GM23338 (cell line): ENCODE results near the gene FAM111A. TPM values are rescaled to one million over a fixed set of nuclear protein-coding genes. Genes with fewer than 3 reads are reported as not detected.

Source experiments
- ATAC-seq: fragments of 200-7000 bp; cut with Tn5 transposase; 3 replicates; pipeline ENCODE4 v1.9.1; 2020
- DNase-seq: peaks from one replicate; pipeline ENCODE4 v3.0.0-alpha.2; 2015; ENCODE audit warnings: low spot score
- H2AFZ ChIP-seq: fragments of 200-600 bp; sonication (generic); 2 replicates; pipeline ENCODE4 v1.8.0; 2016; ENCODE audit warnings: antibody characterized with exemption, mild to moderate bottlenecking, moderate library complexity
- H3F3A ChIP-seq: fragments of 200-600 bp; sonication (generic); replicated peaks from 2 replicates; pipeline ENCODE4 v1.8.0; 2017; ENCODE audit warnings: antibody characterized with exemption, mixed run types, low read depth
- H3K27ac ChIP-seq: fragments of 200-600 bp; sonication (generic); 2 replicates; pipeline ENCODE4 v1.6.1; 2016; ENCODE audit warnings: low read depth
- H3K27me3 ChIP-seq: fragments of 200-600 bp; sonication (generic); 2 replicates; pipeline ENCODE4 v1.8.0; 2016; ENCODE audit warnings: mild to moderate bottlenecking, mixed run types, moderate library complexity; ENCODE audit not compliant: insufficient read depth
- H3K36me3 ChIP-seq: fragments of 200-600 bp; sonication (generic); 2 replicates; pipeline ENCODE4 v1.8.0; 2016; ENCODE audit warnings: mild to moderate bottlenecking; ENCODE audit not compliant: insufficient read depth
- H3K4me1 ChIP-seq: fragments of 200-600 bp; sonication (generic); 2 replicates; pipeline ENCODE4 v1.8.0; 2016; ENCODE audit warnings: mild to moderate bottlenecking, moderate library complexity; ENCODE audit not compliant: insufficient read depth
- H3K4me2 ChIP-seq: fragments of 200-600 bp; sonication (generic); 2 replicates; pipeline ENCODE4 v1.7.1; 2017; ENCODE audit warnings: mixed run types
- H3K4me3 ChIP-seq: fragments of 200-600 bp; sonication (generic); 2 replicates; pipeline ENCODE4 v1.6.1; 2016; ENCODE audit warnings: mixed run types
- H3K79me2 ChIP-seq: fragments of 200-600 bp; sonication (generic); replicated peaks from 2 replicates; pipeline ENCODE4 v1.8.0; 2017; ENCODE audit warnings: mild to moderate bottlenecking; ENCODE audit not compliant: insufficient read depth
- H3K9me2 ChIP-seq: fragments of 200-600 bp; sonication (generic); 2 replicates; pipeline ENCODE4 v1.8.0; 2017; ENCODE audit not compliant: insufficient read depth
- H4K20me1 ChIP-seq: fragments of 200-600 bp; sonication (generic); replicated peaks from 2 replicates; pipeline ENCODE4 v1.8.0; 2017; ENCODE audit warnings: mild to moderate bottlenecking; ENCODE audit not compliant: insufficient read depth
- H3K27ac Mint-ChIP-seq: 2 replicates; pipeline ENCODE4 v1.8.0; 2020; ENCODE audit warnings: inconsistent platforms, mild to moderate bottlenecking, moderate library complexity, mixed read lengths
- H3K27me3 Mint-ChIP-seq: 3 replicates; pipeline ENCODE4 v1.8.0; 2022; ENCODE audit warnings: low read depth, mild to moderate bottlenecking, moderate library complexity, mixed read lengths, inconsistent platforms; ENCODE audit not compliant: insufficient read depth, poor library complexity
- H3K36me3 Mint-ChIP-seq: 3 replicates; pipeline ENCODE4 v1.8.0; 2021; ENCODE audit warnings: low read depth, mild to moderate bottlenecking, inconsistent platforms, moderate library complexity, mixed read lengths
- H3K4me1 Mint-ChIP-seq: 3 replicates; pipeline ENCODE4 v1.8.0; 2020; ENCODE audit warnings: mild to moderate bottlenecking, inconsistent platforms, mixed read lengths
- H3K4me3 Mint-ChIP-seq: 3 replicates; pipeline ENCODE4 v1.8.0; 2021; ENCODE audit warnings: moderate library complexity, mild to moderate bottlenecking, inconsistent platforms, mixed read lengths
- H3K9me3 Mint-ChIP-seq: 3 replicates; pipeline ENCODE4 v1.8.0; 2020; ENCODE audit warnings: moderate library complexity, mild to moderate bottlenecking, inconsistent platforms, mixed read lengths
- CREB1 ChIP-seq: fragments of 250-450 bp; sonication (Bioruptor Pico); IDR thresholded peaks from 2 replicates; pipeline ENCODE4 v1.5.0; 2020; ENCODE audit warnings: low read depth, mild to moderate bottlenecking, moderate library complexity
- EZH2 ChIP-seq: fragments of 200-600 bp; sonication (generic); IDR thresholded peaks from one replicate; pipeline ENCODE4 v1.8.0; 2017; ENCODE audit warnings: antibody characterized with exemption, mild to moderate bottlenecking, low read depth; ENCODE audit not compliant: unreplicated experiment
- EZH2phosphoT487 ChIP-seq: fragments of 200-600 bp; sonication (generic); IDR thresholded peaks from one replicate; pipeline ENCODE4 v1.8.1; 2018; ENCODE audit warnings: antibody characterized with exemption; ENCODE audit not compliant: unreplicated experiment
- JUNB ChIP-seq: IDR thresholded peaks from one replicate; pipeline ENCODE4 v1.6.1; 2016; ENCODE audit warnings: antibody characterized with exemption; ENCODE audit not compliant: unreplicated experiment
- NANOG ChIP-seq: IDR thresholded peaks from 2 replicates; pipeline ENCODE4 v1.6.1; 2016; ENCODE audit warnings: antibody characterized with exemption, borderline replicate concordance
- POLR2AphosphoS5 ChIP-seq: IDR thresholded peaks from 2 replicates; pipeline ENCODE4 v1.6.1; 2016; ENCODE audit warnings: antibody characterized with exemption, low read depth
- STAT1 ChIP-seq: IDR thresholded peaks from one replicate; pipeline ENCODE4 v1.6.1; 2016; ENCODE audit warnings: antibody characterized with exemption; ENCODE audit not compliant: unreplicated experiment
- ZNF114 ChIP-seq: fragments of 250-450 bp; sonication (Bioruptor Pico); IDR thresholded peaks from 2 replicates; pipeline ENCODE4 v1.5.0; 2020; ENCODE audit warnings: mild to moderate bottlenecking, moderate library complexity
- ZNF331 ChIP-seq: fragments of 250-450 bp; sonication (Bioruptor Pico); IDR thresholded peaks from 2 replicates; pipeline ENCODE4 v1.5.0; 2020; ENCODE audit warnings: low read depth, mild to moderate bottlenecking, moderate library complexity
- polyA plus RNA-seq: library from polyadenylated mRNA; unstranded; fragments of >200 nt; fragmentation: Nextera tagmentation; extraction: Ambion mirVana; gene quantifications from 2 replicates; pipeline ENCODE4 v1.2.1, GENCODE V29; 2016
- total RNA-seq: library from RNA; depleted of rRNA; stranded (reverse); fragments of >200 nt; shearing (Covaris generic); gene quantifications from 2 replicates; pipeline ENCODE4 v1.2.3, GENCODE V29; 2014
- TF ChIP-seq, protein P1 (sequence below), 2 experiments: fragments of 200-600 bp in 1 of 2; sonication (generic) in 1 of 2; conservative IDR thresholded peaks; 2 replicates each; pipeline versions ENCODE4 v1.5.1 to v1.6.1; 2016 to 2017; ENCODE audit warnings: antibody characterized with exemption in 2 of 2, low read depth in 2 of 2, mild to moderate bottlenecking in 2 of 2, moderate library complexity in 1 of 2
- TF ChIP-seq, protein P2 (sequence below): fragments of 250-450 bp; sonication (Bioruptor Pico); IDR thresholded peaks from 2 replicates; pipeline ENCODE4 v1.5.0; 2020; ENCODE audit warnings: mild to moderate bottlenecking, moderate library complexity

FAM111A gene
- total and polyA plus RNA-seq, 2 experiments from 2014 or later = 23.0 to 38.1 TPM

DNA sequence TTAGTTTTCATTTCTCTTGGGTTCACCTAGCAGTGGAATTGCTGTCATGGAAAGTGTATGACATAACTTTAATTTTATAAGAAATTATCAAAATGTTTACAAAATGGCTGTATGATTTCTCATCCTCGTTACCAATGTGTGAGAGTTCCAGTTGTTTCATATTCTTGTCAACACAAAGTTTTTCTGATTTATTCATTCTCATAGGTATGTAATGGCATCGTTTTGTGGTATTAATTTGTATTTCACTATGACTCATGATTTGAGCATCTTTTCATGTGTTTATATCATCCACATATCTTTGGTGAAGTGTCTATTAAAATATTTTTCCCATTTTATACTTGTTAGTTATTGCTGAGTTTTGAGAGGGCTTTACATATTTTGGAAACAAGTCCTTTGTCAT is 30.2 kb upstream of the FAM111A start:
- Histone ChIP-seq H3K27ac (no peak overlapping the region), H4K20me1 (no peaks in the 10 kb centered on the region; the same call in 1 of the 2 replicates), H3K9me2 (no peaks in the 10 kb centered on the region), H3K36me3 (peaks cover 13% of the 10 kb centered on the region), H3K4me3 (no peak overlapping the region), H3F3A (no peaks in the 10 kb centered on the region; the same call in 1 of the 2 replicates), H3K79me2 (0 out of 2 replicates have a peak, but pooled peaks cover 7% of the 10 kb centered on the region), H3K4me1 (0 out of 2 replicates have a peak, but pooled peaks cover 5% of the 10 kb centered on the region), H2AFZ (no peak overlapping the region), H3K27me3 (peaks cover 11% of the 10 kb centered on the region), H3K4me2 (no peak overlapping the region)
- peaks cover 12% of the 10 kb centered on the region for H3K9me3 Mint-ChIP-seq
- DNase-seq (no peak), ATAC-seq (no peak)
- peaks cover 77% of the 10 kb centered on the region for H3K36me3 Mint-ChIP-seq
- peaks cover 4% of the 10 kb centered on the region for H3K27me3 Mint-ChIP-seq
- TF ChIP-seq CREB1 (no peak), NANOG (no peak), ZNF331 (CRISPR knock-in tag) (no peak), JUNB (no peak), STAT1 (no peak), POLR2AphosphoS5 (no peak), EZH2phosphoT487 (no peak), EZH2 (no peak), ZNF114 (CRISPR knock-in tag) (no peak)
- TF ChIP-seq, protein P1, sequence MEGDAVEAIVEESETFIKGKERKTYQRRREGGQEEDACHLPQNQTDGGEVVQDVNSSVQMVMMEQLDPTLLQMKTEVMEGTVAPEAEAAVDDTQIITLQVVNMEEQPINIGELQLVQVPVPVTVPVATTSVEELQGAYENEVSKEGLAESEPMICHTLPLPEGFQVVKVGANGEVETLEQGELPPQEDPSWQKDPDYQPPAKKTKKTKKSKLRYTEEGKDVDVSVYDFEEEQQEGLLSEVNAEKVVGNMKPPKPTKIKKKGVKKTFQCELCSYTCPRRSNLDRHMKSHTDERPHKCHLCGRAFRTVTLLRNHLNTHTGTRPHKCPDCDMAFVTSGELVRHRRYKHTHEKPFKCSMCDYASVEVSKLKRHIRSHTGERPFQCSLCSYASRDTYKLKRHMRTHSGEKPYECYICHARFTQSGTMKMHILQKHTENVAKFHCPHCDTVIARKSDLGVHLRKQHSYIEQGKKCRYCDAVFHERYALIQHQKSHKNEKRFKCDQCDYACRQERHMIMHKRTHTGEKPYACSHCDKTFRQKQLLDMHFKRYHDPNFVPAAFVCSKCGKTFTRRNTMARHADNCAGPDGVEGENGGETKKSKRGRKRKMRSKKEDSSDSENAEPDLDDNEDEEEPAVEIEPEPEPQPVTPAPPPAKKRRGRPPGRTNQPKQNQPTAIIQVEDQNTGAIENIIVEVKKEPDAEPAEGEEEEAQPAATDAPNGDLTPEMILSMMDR (conservative IDR thresholded peaks at IDR 0.05; ENCODE audit: low read depth in 2 of 2) = no peak
- TF ChIP-seq, protein P2, sequence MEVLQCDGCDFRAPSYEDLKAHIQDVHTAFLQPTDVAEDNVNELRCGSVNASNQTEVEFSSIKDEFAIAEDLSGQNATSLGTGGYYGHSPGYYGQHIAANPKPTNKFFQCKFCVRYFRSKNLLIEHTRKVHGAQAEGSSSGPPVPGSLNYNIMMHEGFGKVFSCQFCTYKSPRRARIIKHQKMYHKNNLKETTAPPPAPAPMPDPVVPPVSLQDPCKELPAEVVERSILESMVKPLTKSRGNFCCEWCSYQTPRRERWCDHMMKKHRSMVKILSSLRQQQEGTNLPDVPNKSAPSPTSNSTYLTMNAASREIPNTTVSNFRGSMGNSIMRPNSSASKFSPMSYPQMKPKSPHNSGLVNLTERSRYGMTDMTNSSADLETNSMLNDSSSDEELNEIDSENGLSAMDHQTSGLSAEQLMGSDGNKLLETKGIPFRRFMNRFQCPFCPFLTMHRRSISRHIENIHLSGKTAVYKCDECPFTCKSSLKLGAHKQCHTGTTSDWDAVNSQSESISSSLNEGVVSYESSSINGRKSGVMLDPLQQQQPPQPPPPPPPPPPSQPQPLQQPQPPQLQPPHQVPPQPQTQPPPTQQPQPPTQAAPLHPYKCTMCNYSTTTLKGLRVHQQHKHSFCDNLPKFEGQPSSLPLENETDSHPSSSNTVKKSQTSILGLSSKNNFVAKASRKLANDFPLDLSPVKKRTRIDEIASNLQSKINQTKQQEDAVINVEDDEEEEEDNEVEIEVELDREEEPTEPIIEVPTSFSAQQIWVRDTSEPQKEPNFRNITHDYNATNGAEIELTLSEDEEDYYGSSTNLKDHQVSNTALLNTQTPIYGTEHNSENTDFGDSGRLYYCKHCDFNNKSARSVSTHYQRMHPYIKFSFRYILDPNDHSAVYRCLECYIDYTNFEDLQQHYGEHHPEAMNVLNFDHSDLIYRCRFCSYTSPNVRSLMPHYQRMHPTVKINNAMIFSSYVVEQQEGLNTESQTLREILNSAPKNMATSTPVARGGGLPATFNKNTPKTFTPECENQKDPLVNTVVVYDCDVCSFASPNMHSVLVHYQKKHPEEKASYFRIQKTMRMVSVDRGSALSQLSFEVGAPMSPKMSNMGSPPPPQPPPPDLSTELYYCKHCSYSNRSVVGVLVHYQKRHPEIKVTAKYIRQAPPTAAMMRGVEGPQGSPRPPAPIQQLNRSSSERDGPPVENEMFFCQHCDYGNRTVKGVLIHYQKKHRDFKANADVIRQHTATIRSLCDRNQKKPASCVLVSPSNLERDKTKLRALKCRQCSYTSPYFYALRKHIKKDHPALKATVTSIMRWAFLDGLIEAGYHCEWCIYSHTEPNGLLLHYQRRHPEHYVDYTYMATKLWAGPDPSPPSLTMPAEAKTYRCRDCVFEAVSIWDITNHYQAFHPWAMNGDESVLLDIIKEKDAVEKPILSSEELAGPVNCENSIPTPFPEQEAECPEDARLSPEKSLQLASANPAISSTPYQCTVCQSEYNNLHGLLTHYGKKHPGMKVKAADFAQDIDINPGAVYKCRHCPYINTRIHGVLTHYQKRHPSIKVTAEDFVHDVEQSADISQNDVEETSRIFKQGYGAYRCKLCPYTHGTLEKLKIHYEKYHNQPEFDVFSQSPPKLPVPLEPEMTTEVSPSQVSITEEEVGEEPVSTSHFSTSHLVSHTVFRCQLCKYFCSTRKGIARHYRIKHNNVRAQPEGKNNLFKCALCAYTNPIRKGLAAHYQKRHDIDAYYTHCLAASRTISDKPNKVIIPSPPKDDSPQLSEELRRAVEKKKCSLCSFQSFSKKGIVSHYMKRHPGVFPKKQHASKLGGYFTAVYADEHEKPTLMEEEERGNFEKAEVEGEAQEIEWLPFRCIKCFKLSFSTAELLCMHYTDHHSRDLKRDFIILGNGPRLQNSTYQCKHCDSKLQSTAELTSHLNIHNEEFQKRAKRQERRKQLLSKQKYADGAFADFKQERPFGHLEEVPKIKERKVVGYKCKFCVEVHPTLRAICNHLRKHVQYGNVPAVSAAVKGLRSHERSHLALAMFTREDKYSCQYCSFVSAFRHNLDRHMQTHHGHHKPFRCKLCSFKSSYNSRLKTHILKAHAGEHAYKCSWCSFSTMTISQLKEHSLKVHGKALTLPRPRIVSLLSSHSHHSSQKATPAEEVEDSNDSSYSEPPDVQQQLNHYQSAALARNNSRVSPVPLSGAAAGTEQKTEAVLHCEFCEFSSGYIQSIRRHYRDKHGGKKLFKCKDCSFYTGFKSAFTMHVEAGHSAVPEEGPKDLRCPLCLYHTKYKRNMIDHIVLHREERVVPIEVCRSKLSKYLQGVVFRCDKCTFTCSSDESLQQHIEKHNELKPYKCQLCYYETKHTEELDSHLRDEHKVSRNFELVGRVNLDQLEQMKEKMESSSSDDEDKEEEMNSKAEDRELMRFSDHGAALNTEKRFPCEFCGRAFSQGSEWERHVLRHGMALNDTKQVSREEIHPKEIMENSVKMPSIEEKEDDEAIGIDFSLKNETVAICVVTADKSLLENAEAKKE = no peak
- H3K4me1 Mint-ChIP-seq = peaks cover 9% of the 10 kb centered on the region; the same call in 2 of the 3 replicates
- H3K4me3 Mint-ChIP-seq = no peak overlapping the region
- H3K27ac Mint-ChIP-seq = no peak overlapping the region
